Activated CD4-positive, alpha-beta T cell treated with anti-CD3 and anti-CD28 coated beads, Interleukin-2, amount 10 ng/mL, durations not matched to agents 24 days and 14 days (primary cell): ENCODE data around the gene FCGR2B. TPM values are rescaled to one million over a fixed set of nuclear protein-coding genes. Genes with fewer than 3 reads are reported as not detected.
"Not testable (repeated sequence)": the region's sequence is repeated elsewhere in the genome, so short reads cannot be mapped to it uniquely, and the experiment has no call there.

Experiments
- DNase-seq: peaks from one replicate; pipeline ENCODE4 v3.0.0; 2022
- H3K27ac Mint-ChIP-seq: one replicate; pipeline ENCODE4 v1.8.0; 2022; ENCODE audit warnings: mild to moderate bottlenecking, mixed read lengths
- H3K27me3 Mint-ChIP-seq: one replicate; pipeline ENCODE4 v1.8.0; 2022; ENCODE audit warnings: mixed read lengths
- H3K36me3 Mint-ChIP-seq: one replicate; pipeline ENCODE4 v1.8.0; 2022; ENCODE audit warnings: low read depth, mild to moderate bottlenecking, mixed read lengths
- H3K4me1 Mint-ChIP-seq: one replicate; pipeline ENCODE4 v1.8.0; 2021; ENCODE audit warnings: mixed read lengths
- H3K4me3 Mint-ChIP-seq: one replicate; pipeline ENCODE4 v1.8.0; 2022; ENCODE audit warnings: mild to moderate bottlenecking, moderate library complexity, mixed read lengths
- H3K9me3 Mint-ChIP-seq: one replicate; pipeline ENCODE4 v1.8.0; 2021; ENCODE audit warnings: mixed read lengths
- intact Hi-C: fragments of 100-400 bp; cut with micrococcal nuclease; formaldehyde crosslinking; loops from one replicate; pipeline ENCODE4 v1.15.1; 2023
- total RNA-seq: library from RNA; stranded (reverse); gene quantifications from 2 replicates; pipeline ENCODE4 v1.2.3, GENCODE V29; 2022

The FCGR2B gene
- total RNA-seq, 1 donor from 2014 or later = not detected

DNA sequence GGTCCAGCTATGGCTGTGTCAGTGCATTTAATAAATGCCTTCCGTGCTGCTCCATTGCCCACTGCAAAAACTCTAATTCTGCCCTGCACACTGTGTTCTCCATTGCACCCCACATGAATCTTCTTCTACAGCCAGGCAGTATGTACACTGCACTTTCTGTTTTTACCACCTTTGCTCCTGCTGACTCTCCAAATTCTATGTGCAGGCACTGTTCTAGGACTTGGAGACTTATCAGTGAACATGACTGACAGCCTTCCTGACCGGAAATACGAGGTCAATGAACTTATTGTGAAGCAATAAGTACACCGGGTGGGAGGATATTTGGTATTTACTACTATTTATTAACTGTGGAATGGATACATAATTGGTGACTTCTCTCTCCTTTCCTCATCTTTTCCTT is 1.7 kb downstream of the FCGR2B start:
- H3K36me3 Mint-ChIP-seq, intact Hi-C loops, H3K27ac Mint-ChIP-seq, H3K9me3 Mint-ChIP-seq, H3K4me1 Mint-ChIP-seq, DNase-seq, H3K4me3 Mint-ChIP-seq, H3K27me3 Mint-ChIP-seq: not testable (repeated sequence)

DNA sequence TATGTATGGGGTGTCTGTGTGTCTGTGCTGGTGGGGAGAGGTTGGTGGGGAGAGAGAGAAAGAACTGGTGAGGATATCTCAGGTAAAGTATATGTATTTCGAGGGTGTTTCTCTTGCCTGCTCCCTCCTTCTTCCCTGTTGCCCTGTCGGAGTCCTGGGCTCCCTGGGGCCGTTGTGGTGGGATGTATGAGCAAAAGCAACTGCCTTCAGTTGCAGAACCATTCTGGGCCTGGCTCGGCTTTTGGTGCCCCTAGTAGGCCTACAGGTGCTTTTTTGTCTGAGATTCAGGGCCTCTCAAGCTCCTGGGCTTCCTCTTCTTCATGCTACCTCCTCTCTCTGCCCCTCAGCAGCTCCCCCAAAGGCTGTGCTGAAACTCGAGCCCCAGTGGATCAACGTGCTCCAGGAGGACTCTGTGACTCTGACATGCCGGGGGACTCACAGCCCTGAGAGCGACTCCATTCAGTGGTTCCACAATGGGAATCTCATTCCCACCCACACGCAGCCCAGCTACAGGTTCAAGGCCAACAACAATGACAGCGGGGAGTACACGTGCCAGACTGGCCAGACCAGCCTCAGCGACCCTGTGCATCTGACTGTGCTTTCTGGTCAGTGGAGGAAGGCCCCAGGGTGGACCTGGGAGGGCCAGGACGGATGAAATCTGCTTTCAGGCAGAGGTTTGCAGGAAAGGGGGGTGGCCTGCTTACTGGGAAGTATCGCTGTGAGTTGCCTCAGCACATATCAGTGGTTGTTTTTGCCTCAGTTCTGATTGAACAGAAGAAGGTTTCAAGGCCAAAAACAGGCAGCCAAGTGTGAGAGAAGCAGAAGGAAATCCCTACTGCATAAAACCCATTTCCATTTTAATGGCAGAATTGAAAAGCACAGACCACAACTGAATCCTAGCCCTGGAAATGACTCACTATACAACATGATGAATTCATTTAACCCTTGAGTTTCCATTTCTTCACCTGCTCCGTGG is 8.4 kb downstream of the FCGR2B start:
- intact Hi-C loops, DNase-seq, H3K4me1 Mint-ChIP-seq, H3K36me3 Mint-ChIP-seq, H3K4me3 Mint-ChIP-seq, H3K9me3 Mint-ChIP-seq, H3K27ac Mint-ChIP-seq, H3K27me3 Mint-ChIP-seq: not testable (repeated sequence)

DNA sequence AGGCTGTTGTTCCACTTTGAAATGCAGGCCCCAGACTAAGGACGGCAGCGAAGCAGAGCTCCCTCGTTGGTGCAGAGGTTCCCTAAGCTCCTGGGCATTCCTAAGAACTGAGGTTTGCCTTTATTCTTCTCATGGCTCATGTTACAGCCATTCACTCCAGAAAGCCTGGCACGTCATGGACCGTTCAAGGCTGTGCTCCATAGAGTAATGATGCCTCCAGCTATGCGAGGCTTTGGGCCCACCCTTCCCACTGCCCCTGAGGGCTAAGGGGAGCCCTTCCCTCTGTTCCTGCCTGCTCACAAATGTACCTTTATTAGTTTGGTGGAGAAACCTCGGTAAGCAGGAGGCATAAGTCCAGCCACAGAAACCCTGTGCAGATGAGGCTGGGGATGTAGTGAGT is 10.5 kb downstream of the FCGR2B start:
- H3K27me3 Mint-ChIP-seq, H3K4me1 Mint-ChIP-seq, intact Hi-C loops, H3K4me3 Mint-ChIP-seq, H3K9me3 Mint-ChIP-seq, H3K36me3 Mint-ChIP-seq, DNase-seq, H3K27ac Mint-ChIP-seq: not testable (repeated sequence)

DNA sequence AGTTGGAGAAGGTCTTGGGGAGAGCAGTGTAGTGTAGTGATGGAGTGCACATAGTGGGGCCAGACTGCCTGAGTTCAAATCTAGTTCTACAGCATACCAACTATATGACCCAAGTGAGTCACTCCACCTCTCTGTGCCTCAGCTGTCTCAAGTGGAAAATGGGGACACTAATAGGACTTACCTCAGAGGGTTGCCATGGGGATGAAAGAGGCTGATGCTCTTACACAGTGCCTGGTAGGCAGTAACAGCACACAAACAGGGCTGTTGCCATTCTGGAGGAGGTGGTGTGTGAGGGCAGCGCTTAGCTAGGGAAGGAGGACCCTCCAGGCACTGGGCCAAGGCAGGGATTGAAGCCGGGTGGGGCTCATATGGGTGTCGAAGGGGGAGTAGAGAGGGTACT is 11.5 kb downstream of the FCGR2B start:
- H3K4me3 Mint-ChIP-seq, DNase-seq, H3K27me3 Mint-ChIP-seq: not testable (repeated sequence)

DNA sequence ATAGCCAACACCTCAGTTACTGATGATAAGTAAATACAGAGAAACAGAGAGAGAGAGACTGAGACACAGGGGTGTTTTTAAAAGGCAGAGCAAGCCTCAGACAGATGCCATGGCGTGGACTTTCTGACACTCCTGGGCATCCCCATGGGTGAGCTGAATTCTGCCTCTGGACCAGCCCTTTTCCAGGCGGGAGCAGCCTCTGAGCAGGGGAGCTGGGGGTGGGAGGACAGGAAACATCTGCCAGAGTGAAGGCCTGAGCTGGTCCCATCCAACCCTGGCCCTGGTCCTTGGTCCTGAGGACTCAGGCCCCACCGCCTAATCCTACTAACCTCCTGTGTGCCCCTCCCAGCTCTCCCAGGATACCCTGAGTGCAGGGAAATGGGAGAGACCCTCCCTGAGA is 12.0 kb downstream of the FCGR2B start:
- intact Hi-C loops, H3K36me3 Mint-ChIP-seq, H3K4me1 Mint-ChIP-seq, H3K27me3 Mint-ChIP-seq, DNase-seq, H3K4me3 Mint-ChIP-seq, H3K9me3 Mint-ChIP-seq, H3K27ac Mint-ChIP-seq: not testable (repeated sequence)

More for the DNA sequence above, 11.5 kb downstream of the FCGR2B start:
- H3K9me3 Mint-ChIP-seq, intact Hi-C loops, H3K27ac Mint-ChIP-seq, H3K4me1 Mint-ChIP-seq, H3K36me3 Mint-ChIP-seq: not testable (repeated sequence)

DNA sequence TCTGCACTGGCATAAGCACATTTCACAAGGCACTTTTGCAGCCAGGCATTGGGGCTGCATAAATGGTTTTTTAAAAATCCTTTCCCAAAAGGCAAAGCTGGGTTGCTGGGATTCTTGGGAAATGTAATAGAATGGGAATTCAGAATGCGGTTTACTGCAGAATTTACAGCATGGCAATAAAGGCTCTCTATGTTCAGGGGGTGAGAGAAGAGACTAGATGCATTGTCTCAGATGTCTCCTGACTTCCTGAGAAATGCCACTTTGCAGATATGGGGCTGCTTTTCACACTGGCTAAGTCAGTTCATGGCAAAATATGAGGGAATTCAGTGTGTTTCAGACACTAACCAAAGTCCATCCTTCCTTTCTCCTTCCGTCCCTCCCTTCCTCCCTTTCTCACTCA is 13.5 kb downstream of the FCGR2B start:
- no peaks in the 10 kb centered on the region for H3K9me3 Mint-ChIP-seq
- H3K4me3 Mint-ChIP-seq = no peak overlapping the region
- H3K4me1 Mint-ChIP-seq = peaks cover 4% of the 10 kb centered on the region
- no peak overlapping the region for H3K27ac Mint-ChIP-seq
- peaks cover 6% of the 10 kb centered on the region for H3K27me3 Mint-ChIP-seq
- no peaks in the 10 kb centered on the region for H3K36me3 Mint-ChIP-seq
- DNase-seq = no peak
- intact Hi-C loops = no loop called here

DNA sequence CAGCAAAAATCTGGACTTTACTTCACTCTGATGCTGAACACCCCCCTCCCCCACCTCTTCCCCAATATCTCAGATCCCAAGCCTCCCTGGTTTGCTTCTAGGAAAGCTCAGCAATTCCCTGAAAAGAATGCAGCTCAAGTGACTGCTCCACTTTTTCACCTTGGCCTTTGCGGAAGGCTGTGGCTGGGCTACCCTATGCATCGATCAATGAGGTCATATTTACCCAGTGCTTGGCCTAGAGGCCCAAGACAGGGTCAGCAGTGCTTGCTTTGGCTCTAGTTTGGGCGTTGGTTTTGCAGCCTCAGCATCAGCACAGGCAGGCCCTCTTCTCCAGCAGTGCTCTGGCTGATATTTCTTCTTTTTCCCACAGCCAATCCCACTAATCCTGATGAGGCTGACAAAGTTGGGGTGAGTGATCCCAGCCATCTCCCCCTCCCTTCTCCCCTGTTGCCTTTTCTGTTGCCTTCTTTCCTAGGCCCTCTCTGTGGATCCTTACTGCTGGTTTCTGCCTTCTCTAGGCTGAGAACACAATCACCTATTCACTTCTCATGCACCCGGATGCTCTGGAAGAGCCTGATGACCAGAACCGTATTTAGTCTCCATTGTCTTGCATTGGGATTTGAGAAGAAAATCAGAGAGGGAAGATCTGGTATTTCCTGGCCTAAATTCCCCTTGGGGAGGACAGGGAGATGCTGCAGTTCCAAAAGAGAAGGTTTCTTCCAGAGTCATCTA is 14.2 kb downstream of the FCGR2B start:
- H3K36me3 Mint-ChIP-seq = no peaks in the 10 kb centered on the region
- H3K27ac Mint-ChIP-seq = no peak overlapping the region
- no peak overlapping the region for H3K4me3 Mint-ChIP-seq
- DNase-seq = no peak
- peaks cover 2% of the 10 kb centered on the region for H3K4me1 Mint-ChIP-seq
- intact Hi-C loops = no loop called here
- H3K27me3 Mint-ChIP-seq = peaks cover 11% of the 10 kb centered on the region
- no peaks in the 10 kb centered on the region for H3K9me3 Mint-ChIP-seq

DNA sequence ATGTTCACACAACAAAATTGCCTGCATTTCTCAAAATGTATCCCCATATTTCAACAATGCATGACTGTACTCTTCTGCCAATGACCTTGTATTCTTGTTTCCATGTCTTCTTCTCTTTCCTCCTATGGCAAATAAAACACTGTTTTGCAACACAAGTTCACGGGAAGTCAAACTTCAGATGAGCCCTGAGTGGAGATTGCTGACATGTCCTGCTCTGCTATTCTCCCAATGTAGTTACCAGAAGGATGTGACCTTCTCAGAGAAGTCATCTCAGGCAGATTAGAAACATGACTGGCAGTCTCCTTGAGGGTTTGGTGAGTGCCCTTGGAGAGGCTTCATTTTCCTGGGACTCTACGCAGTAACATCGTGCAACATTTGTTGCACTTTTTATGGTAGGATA is 15.6 kb downstream of the FCGR2B start:
- H3K4me3 Mint-ChIP-seq = no peak overlapping the region

DNA sequence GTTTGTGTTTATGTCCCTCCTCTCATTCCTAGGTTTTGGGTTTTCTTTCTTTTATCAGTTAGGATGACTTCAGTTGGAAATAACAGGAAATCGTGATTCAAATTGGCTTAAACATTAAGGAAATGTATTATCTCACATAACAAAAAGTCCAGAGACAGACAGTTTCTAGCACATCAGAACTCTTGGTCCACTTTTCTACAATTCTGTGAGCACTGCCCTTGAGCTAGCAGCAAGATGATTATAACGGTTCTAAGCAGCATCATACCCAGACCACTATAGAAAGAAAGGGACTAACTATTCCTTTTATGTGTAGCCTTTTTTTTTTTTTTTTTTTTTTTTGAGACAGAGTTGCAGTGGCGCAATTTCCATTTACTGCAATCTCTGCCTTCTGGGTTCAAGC is 18.9 kb downstream of the FCGR2B start:
- H3K27me3 Mint-ChIP-seq = peaks cover 38% of the 10 kb centered on the region
- H3K27ac Mint-ChIP-seq = no peak overlapping the region
- H3K4me1 Mint-ChIP-seq = no peaks in the 10 kb centered on the region
- DNase-seq = no peak
- no peaks in the 10 kb centered on the region for H3K36me3 Mint-ChIP-seq
- no peaks in the 10 kb centered on the region for H3K9me3 Mint-ChIP-seq
- H3K4me3 Mint-ChIP-seq = no peak overlapping the region
- intact Hi-C loops = no loop called here

More for the DNA sequence above, 15.6 kb downstream of the FCGR2B start:
- Mint-ChIP-seq H3K27ac (no peak overlapping the region), H3K27me3 (peaks cover 19% of the 10 kb centered on the region), H3K9me3 (no peaks in the 10 kb centered on the region), H3K4me1 (peaks cover 2% of the 10 kb centered on the region), H3K36me3 (no peaks in the 10 kb centered on the region)
- intact Hi-C loops = no loop called here
- no peak for DNase-seq

DNA sequence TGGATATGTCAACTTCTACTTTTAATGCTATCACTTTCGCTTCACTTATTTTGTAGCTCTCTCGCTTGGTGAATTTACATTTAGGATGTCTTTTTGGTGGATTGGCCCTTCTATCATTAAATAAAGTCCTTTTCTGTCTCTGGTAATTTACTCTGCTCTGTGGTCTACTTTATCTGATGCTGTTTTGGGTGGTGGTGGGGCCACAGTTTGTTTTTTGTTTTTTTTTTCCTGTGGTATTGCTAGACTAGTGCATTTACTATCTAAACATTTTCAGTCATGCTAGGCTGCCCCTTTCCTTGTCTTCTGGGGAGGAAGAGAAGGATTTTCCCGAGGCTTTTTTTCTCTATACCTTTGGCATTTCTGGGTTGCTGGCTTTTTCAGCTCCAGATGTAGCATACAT is 26.0 kb downstream of the FCGR2B start:
- H3K27ac Mint-ChIP-seq = no peak overlapping the region
- H3K9me3 Mint-ChIP-seq = no peaks in the 10 kb centered on the region

DNA sequence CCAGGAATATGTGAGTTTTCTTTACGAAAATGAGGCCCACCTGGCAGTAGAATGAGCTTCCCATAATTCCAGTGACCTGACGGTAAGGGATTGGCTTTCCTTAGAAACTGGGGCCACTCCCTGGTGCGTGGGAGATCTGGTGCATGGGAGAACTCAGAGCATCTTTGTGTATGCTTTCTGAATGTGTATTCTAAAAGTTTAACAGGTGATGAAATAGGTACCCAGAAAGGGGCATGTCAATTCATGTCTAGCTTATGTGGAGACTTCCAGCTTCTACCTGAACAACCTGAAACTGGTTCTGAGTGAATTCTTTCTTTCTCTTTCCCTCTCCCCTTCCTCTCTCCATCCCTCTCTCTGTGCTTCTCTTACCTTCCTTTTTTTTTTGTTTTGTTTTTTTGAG is 28.9 kb downstream of the FCGR2B start:
- no peaks in the 10 kb centered on the region for H3K36me3 Mint-ChIP-seq
- H3K9me3 Mint-ChIP-seq = peaks cover 11% of the 10 kb centered on the region
- peaks cover 45% of the 10 kb centered on the region for H3K27me3 Mint-ChIP-seq
- no peak overlapping the region for H3K27ac Mint-ChIP-seq
- no peaks in the 10 kb centered on the region for H3K4me1 Mint-ChIP-seq
- no peak overlapping the region for H3K4me3 Mint-ChIP-seq
- intact Hi-C loops = no loop called here
- no peak for DNase-seq

More for the DNA sequence above, 26.0 kb downstream of the FCGR2B start:
- Mint-ChIP-seq H3K36me3 (no peaks in the 10 kb centered on the region), H3K4me3 (no peak overlapping the region), H3K4me1 (no peaks in the 10 kb centered on the region), H3K27me3 (peaks cover 36% of the 10 kb centered on the region)
- intact Hi-C loops = no loop called here
- no peak for DNase-seq

DNA sequence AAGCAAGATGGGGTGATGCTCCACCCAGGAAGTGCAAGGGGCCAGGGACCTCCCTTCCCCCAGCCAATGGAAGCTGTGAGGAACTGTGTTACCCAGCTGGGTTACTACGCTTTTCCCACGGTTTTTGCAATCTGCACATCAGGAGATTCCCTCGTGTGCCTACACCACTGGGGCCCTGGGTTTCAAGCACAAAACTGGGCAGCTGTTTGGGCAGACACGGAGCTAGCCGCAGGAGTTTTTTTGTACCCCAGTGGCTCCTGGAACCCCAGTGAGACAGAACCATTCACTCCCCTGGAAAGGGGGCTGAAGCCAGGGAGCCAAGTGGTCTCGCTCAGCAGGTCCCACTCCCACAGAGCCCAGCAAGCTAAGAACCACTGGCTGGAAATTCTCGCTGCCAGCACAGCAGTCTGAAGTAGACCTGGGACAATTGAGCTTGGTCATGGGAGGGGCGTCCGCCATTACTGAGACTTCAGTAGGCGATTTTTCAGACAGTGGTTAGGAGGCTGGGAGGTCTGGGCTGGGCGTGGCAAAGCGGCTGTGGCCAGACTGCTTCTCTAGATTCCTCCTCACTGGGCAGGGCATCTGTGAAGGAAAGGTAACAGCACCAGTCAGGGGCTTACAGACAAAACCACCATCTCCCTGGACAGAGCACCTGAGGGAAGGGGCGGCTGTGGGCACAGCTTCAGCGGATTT is 30.2 kb downstream of the FCGR2B start:
- DNase-seq, H3K27ac Mint-ChIP-seq, H3K36me3 Mint-ChIP-seq, intact Hi-C loops, H3K4me1 Mint-ChIP-seq, H3K4me3 Mint-ChIP-seq: not testable (repeated sequence)
- peaks cover 17% of the 10 kb centered on the region for H3K9me3 Mint-ChIP-seq
- peaks cover 57% of the 10 kb centered on the region for H3K27me3 Mint-ChIP-seq

DNA sequence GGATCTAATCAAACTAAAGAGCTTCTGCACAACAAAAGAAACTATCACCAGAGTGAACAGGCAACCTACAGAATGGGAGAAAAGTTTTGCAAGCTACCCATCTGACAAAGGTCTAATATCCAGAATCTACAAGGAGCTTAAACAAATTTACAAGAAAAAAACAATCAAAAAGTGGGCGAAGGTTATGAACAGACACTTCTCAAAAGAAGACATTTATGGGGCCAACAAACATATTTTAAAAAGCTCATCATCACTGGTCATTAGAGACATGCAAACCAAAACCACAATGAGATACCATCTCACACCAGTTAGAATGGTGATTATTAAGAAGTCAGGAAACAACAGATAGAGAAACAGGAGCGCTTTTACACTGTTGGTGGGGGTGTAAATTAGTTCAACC is 35.4 kb downstream of the FCGR2B start:
- H3K36me3 Mint-ChIP-seq, DNase-seq, H3K4me3 Mint-ChIP-seq, intact Hi-C loops, H3K27ac Mint-ChIP-seq, H3K4me1 Mint-ChIP-seq: not testable (repeated sequence)
- peaks cover 58% of the 10 kb centered on the region for H3K27me3 Mint-ChIP-seq
- peaks cover 17% of the 10 kb centered on the region for H3K9me3 Mint-ChIP-seq

DNA sequence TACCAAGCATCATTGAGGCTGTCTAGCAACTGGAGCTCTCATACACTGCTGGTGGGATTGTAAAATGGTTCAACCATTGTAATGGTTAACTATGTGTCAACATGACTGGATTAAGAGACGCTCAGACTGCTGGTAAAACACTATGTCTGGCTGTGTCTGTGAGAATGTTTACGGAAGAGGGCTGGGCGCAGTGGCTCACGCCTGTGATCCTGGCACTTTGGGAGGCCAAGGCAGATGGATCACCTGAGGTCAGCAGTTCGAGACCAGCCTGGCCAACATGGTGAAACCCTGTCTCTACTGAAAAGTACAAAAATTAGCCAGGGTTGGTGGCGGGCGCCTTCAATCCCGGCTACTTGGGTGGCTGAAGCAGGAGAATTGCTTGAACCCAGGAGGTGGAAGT is 39.3 kb downstream of the FCGR2B start:
- DNase-seq = peak; percentile 45
- Mint-ChIP-seq H3K4me1 (no peaks in the 10 kb centered on the region), H3K9me3 (peaks cover 4% of the 10 kb centered on the region), H3K36me3 (no peaks in the 10 kb centered on the region), H3K4me3 (no peak overlapping the region), H3K27me3 (peaks cover 32% of the 10 kb centered on the region), H3K27ac (no peak overlapping the region)
- intact Hi-C loops = no loop called here
